SK-N-SH (cell line): ENCODE results near the gene TP53I3. TPM values are rescaled to one million over a fixed set of nuclear protein-coding genes. Genes with fewer than 3 reads are reported as not detected.

ENCODE experiments used
- CTCF ChIA-PET: fragments of 300-600, 350-600 bp; formaldehyde crosslinking; extraction: SDS; loops from one replicate; lab custom pipeline; 2021; lab: Yijun Ruan, JAX
- POLR2A ChIA-PET: fragments of 350-600 bp; sonication (Branson Sonifier 250); formaldehyde crosslinking; extraction: SDS; loops from one replicate; lab custom pipeline; 2020; ENCODE audit warnings: antibody characterized with exemption, inconsistent platforms; lab: Yijun Ruan, JAX
- DNase-seq: peaks from one replicate; pipeline ENCODE4 v3.0.0; 2012
- H2AFZ ChIP-seq: fragments of 200-600 bp; sonication (generic); 2 replicates; pipeline ENCODE4 v1.8.1; 2016; ENCODE audit warnings: antibody characterized with exemption, mild to moderate bottlenecking, low read depth
- H3F3A ChIP-seq: fragments of 200-600 bp; sonication (generic); replicated peaks from 2 replicates; pipeline ENCODE3; 2016; ENCODE audit warnings: antibody characterized with exemption, mild to moderate bottlenecking; ENCODE audit not compliant: insufficient read depth
- H3K27ac ChIP-seq, 2 experiments: fragments of 200-500 bp in 1 of 2; fragments of 200-600 bp in 1 of 2; sonication (Bioruptor generic) in 1 of 2; sonication (generic), shearing (Covaris generic) in 1 of 2; 2 replicates each; pipeline versions ENCODE4 v1.5.1 to v1.6.1; 2014 to 2016; ENCODE audit warnings: low read depth in 2 of 2, inconsistent platforms in 1 of 2, low read length in 1 of 2, mild to moderate bottlenecking in 1 of 2, mixed read lengths in 1 of 2
- H3K27me3 ChIP-seq: fragments of 200-600 bp; sonication (generic), shearing (Covaris generic); 2 replicates; pipeline ENCODE4 v1.6.1; 2016; ENCODE audit warnings: mixed run types; ENCODE audit not compliant: insufficient read depth
- H3K36me3 ChIP-seq, 2 experiments: fragments of 200-500 bp in 1 of 2; fragments of 200-600 bp in 1 of 2; sonication (Bioruptor generic) in 1 of 2; sonication (generic) in 1 of 2; replicated peaks in 1 of 2; 2 replicates each; pipeline versions ENCODE3 to v1.5.1; 2014 to 2016; ENCODE audit warnings: low read length in 1 of 2, mild to moderate bottlenecking in 1 of 2; ENCODE audit not compliant: insufficient read depth in 2 of 2, control insufficient read depth in 1 of 2
- H3K4me1 ChIP-seq, 2 experiments: fragments of 200-500 bp in 1 of 2; fragments of 200-600 bp in 1 of 2; sonication (Bioruptor generic) in 1 of 2; sonication (generic), shearing (Covaris generic) in 1 of 2; 2 replicates each; pipeline versions ENCODE4 v1.5.1 to v1.6.1; 2014 to 2016; ENCODE audit warnings: low read depth in 1 of 2, low read length in 1 of 2, mixed run types in 1 of 2; ENCODE audit not compliant: insufficient read depth in 2 of 2, control insufficient read depth in 1 of 2
- H3K4me2 ChIP-seq: fragments of 200-600 bp; sonication (generic), shearing (Covaris generic); 2 replicates; pipeline ENCODE4 v1.6.1; 2017; ENCODE audit warnings: mixed run types
- H3K4me3 ChIP-seq, 2 experiments: fragments of 200-500 bp in 1 of 2; fragments of 200-600 bp in 1 of 2; sonication (Bioruptor generic) in 1 of 2; sonication (generic), shearing (Covaris generic) in 1 of 2; 2 replicates each; pipeline versions ENCODE4 v1.5.1 to v1.8.1; 2014 to 2016; ENCODE audit warnings: low read depth in 2 of 2, inconsistent platforms in 1 of 2, low read length in 1 of 2, mild to moderate bottlenecking in 1 of 2, mixed read lengths in 1 of 2, moderate library complexity in 1 of 2
- H3K79me2 ChIP-seq: fragments of 200-600 bp; sonication (generic); 2 replicates; pipeline ENCODE4 v1.8.1; 2017; ENCODE audit warnings: mild to moderate bottlenecking; ENCODE audit not compliant: insufficient read depth
- H3K9ac ChIP-seq: fragments of 200-600 bp; sonication (generic); 2 replicates; pipeline ENCODE4 v1.6.1; 2017; ENCODE audit warnings: mixed run types
- H3K9me2 ChIP-seq: fragments of 200-600 bp; sonication (generic); 2 replicates; pipeline ENCODE4 v1.6.1; 2017; ENCODE audit warnings: mixed run types
- H3K9me3 ChIP-seq: fragments of 200-600 bp; sonication (generic); 2 replicates; pipeline ENCODE4 v1.6.1; 2017; ENCODE audit warnings: mixed run types, mild to moderate bottlenecking, moderate library complexity
- H4K20me1 ChIP-seq: fragments of 200-600 bp; sonication (generic); 2 replicates; pipeline ENCODE4 v1.6.1; 2017; ENCODE audit warnings: mild to moderate bottlenecking, mixed run types; ENCODE audit not compliant: insufficient read depth
- CHD2 ChIP-seq: fragments of 150-350 bp; IDR thresholded peaks from 2 replicates; pipeline ENCODE4 v1.6.1; 2018; ENCODE audit warnings: low read length; ENCODE audit not compliant: partially characterized antibody
- ELF1 ChIP-seq: IDR thresholded peaks from 2 replicates; pipeline ENCODE4 v1.4.0; 2012
- FOSL2 ChIP-seq: IDR thresholded peaks from 2 replicates; pipeline ENCODE4 v1.4.0; 2012; ENCODE audit warnings: low read depth, mild to moderate bottlenecking, moderate library complexity, borderline replicate concordance
- GABPA ChIP-seq: IDR thresholded peaks from 2 replicates; pipeline ENCODE4 v1.4.0; 2012; ENCODE audit warnings: low read depth, mild to moderate bottlenecking
- GATA2 ChIP-seq: sonication (generic); formaldehyde crosslinking; IDR thresholded peaks from 2 replicates; pipeline ENCODE4 v1.5.0; 2020; ENCODE audit warnings: mild to moderate bottlenecking, missing genetic modification reagents
- JUND ChIP-seq: IDR thresholded peaks from 2 replicates; pipeline ENCODE4 v1.4.0; 2012
- MEF2A ChIP-seq: IDR thresholded peaks from 2 replicates; pipeline ENCODE4 v1.4.0; 2012; ENCODE audit warnings: low read depth, borderline replicate concordance
- NFIC ChIP-seq: IDR thresholded peaks from 2 replicates; pipeline ENCODE4 v1.4.0; 2012; ENCODE audit warnings: borderline replicate concordance
- RAD21 ChIP-seq: IDR thresholded peaks from 2 replicates; pipeline ENCODE4 v1.6.1; 2012; ENCODE audit warnings: mild to moderate bottlenecking, low read length
- RCOR1 ChIP-seq: fragments of 150-350 bp; IDR thresholded peaks from 2 replicates; pipeline ENCODE4 v1.6.1; 2017; ENCODE audit warnings: antibody characterized with exemption, low read length
- RFX5 ChIP-seq: IDR thresholded peaks from 2 replicates; pipeline ENCODE4 v1.6.1; 2012; ENCODE audit warnings: mild to moderate bottlenecking, improper control_type of control experiment, low read length
- RXRA ChIP-seq: IDR thresholded peaks from 2 replicates; pipeline ENCODE4 v1.4.0; 2012; ENCODE audit warnings: low read depth, mild to moderate bottlenecking, borderline replicate concordance
- SMC3 ChIP-seq: IDR thresholded peaks from 2 replicates; pipeline ENCODE4 v1.6.1; 2012; ENCODE audit warnings: low read depth, low read length, improper control_type of control experiment
- TAF1 ChIP-seq: IDR thresholded peaks from 2 replicates; pipeline ENCODE4 v1.6.1; 2012; ENCODE audit warnings: low read depth, mild to moderate bottlenecking, low read length, moderate library complexity, borderline replicate concordance
- TCF12 ChIP-seq: IDR thresholded peaks from 2 replicates; pipeline ENCODE4 v1.4.0; 2012
- YY1 ChIP-seq: IDR thresholded peaks from 2 replicates; pipeline ENCODE4 v1.4.0; 2012; ENCODE audit warnings: low read depth, mild to moderate bottlenecking
- WGBS: methylation state at CpG from one replicate; pipeline ENCODE4 v1.1.6; 2017; ENCODE audit warnings: low lambda C conversion rate; 5-methylcytosine and 5-hydroxymethylcytosine counted together
- polyA plus RNA-seq, 3 experiments: library from polyadenylated mRNA; depleted of rRNA; stranded (reverse); fragments of >200 nt; gene quantifications; 2 replicates each; pipeline ENCODE4 v1.2.3, GENCODE V29; 2012
- TF ChIP-seq, protein P1 (sequence below): IDR thresholded peaks from 2 replicates; pipeline ENCODE4 v1.4.0; 2012; ENCODE audit warnings: low read depth, borderline replicate concordance
- TF ChIP-seq, protein P2 (sequence below): fragments of 200-600 bp; sonication (generic); IDR thresholded peaks from 2 replicates; pipeline ENCODE4 v1.6.1; 2017; ENCODE audit warnings: antibody characterized with exemption, mild to moderate bottlenecking, moderate library complexity
- TF ChIP-seq, protein P3 (sequence below): IDR thresholded peaks from 2 replicates; pipeline ENCODE4 v1.4.0; 2012; ENCODE audit warnings: low read depth
- TF ChIP-seq, protein P4 (sequence below): IDR thresholded peaks from 2 replicates; pipeline ENCODE4 v1.4.0; 2012; ENCODE audit warnings: low read depth, borderline replicate concordance
- TF ChIP-seq, protein P5 (sequence below): fragments of 150-350 bp; IDR thresholded peaks from 2 replicates; pipeline ENCODE4 v1.6.1; 2016; ENCODE audit warnings: mild to moderate bottlenecking, low read depth, low read length

Gene TP53I3, protein sequence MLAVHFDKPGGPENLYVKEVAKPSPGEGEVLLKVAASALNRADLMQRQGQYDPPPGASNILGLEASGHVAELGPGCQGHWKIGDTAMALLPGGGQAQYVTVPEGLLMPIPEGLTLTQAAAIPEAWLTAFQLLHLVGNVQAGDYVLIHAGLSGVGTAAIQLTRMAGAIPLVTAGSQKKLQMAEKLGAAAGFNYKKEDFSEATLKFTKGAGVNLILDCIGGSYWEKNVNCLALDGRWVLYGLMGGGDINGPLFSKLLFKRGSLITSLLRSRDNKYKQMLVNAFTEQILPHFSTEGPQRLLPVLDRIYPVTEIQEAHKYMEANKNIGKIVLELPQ
- polyA plus RNA-seq (2012; rRNA removed), result 110 and 116 TPM in 2 replicates
- 49.8 and 71.0 TPM in 2 replicates for polyA plus RNA-seq (2012; cell fraction: cytosol; rRNA removed)
- 344 and 375 TPM in 2 replicates for polyA plus RNA-seq (2012; cell fraction: nucleus; rRNA removed)

DNA sequence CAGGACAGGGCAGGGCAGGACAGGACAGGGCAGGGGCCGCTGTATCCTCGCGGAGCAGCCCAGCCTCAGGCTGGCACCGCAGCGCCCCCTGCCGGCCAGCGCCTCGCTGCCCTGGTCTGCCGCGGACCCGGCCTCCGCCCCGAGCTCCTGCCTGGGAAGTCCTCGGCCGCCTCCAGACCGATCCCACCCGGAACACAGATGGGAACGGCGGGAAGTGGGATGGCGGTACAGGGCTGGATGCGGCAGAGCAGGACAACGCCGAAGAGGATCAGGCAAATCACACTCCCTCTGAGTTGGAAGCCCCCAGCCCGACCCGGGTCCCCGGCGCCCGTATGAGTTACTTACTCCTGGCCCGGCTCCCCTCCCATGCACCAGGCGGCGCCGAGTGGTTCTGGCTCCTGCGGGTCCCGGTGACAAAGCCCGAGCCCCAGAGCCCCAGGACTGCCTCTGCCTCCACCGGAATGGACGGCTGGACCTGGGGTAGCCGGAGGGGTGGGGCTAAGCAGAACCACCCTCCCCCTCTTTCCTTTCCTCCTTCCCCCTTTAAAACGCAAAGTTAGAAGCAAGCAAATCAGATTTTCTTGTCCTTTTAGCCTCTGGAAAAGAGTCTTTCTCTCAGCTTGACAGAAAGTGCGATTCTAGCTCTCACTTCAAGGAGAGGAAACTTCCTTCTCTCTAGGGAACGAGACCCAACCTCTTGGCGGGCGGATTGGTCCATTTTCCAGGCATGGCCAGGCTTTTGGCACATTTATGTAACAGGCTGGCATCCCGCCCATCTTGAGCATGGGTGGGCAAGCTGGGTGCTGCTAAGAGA, at the start of gene TP53I3:
TP53I3 (minus strand) TSS at position 449 of the 814 bp plus-strand sequence. CDS start 508 bp downstream, outside the sequence.
- peaks cover 29% of the 10 kb centered on the region for H3F3A ChIP-seq
- ChIA-PET CTCF (interaction anchor here (0.5 to 5.8 kb wide), 87 partner anchors 8 to 901 kb away, joined by 3 to 75 read pairs (median 4); partner anchors contain the start of genes ATAD2B, CENPO, FAM228B and FKBP1B), POLR2A (interaction anchor here (0.5 to 3.0 kb wide), 21 partner anchors 8 to 1408 kb away, joined by 3 to 66 read pairs (median 4); partner anchors contain the start of genes ATAD2B, CENPO, FAM228B and FKBP1B)
- WGBS, result 0% methylated on average over 10 of the region's 44 CpGs
- H3K79me2 ChIP-seq, result peaks cover 13% of the 10 kb centered on the region; the same call in 1 of the 2 replicates
- peaks cover 0 to 21% of the 10 kb centered on the region in 2 experiments; a peak in 2 of 4 replicates for H3K4me1 ChIP-seq
- H3K27ac ChIP-seq, result peak within 1 kb of the TSS; percentile 86 to 95
- no peaks in the 10 kb centered on the region for H4K20me1 ChIP-seq
- peak within 1 kb of the TSS; percentile 82 for H3K9ac ChIP-seq
- H3K9me3 ChIP-seq, result no peaks in the 10 kb centered on the region
- peak within 1 kb of the TSS; percentile 95 for H2AFZ ChIP-seq
- peaks cover 22 to 33% of the 10 kb centered on the region in 2 experiments for H3K36me3 ChIP-seq
- H3K4me3 ChIP-seq, result peak within 1 kb of the TSS; percentile 66 to 72
- H3K27me3 ChIP-seq, result no peaks in the 10 kb centered on the region
- H3K9me2 ChIP-seq, result no peaks in the 10 kb centered on the region
- H3K4me2 ChIP-seq, result peak within 1 kb of the TSS; percentile 87
- DNase-seq, result peak; percentile 97
- TF ChIP-seq RAD21 (peak; percentile 66), ELF1 (peak; percentile 44; the same call in 1 of the 2 replicates), FOSL2 (no peak), TCF12 (peak; percentile 45; the same call in 1 of the 2 replicates), GABPA (no peak), JUND (no peak; the same call in 1 of the 2 replicates), MEF2A (no peak), YY1 (peak; percentile 75), SMC3 (peak; percentile 75), GATA2 (CRISPR knock-in tag) (no peak), RXRA (no peak; the same call in 1 of the 2 replicates), TAF1 (peak; percentile 73), RCOR1 (no peak), RFX5 (peak; percentile 68; the same call in 1 of the 2 replicates), CHD2 (peak; percentile 5), NFIC (0 out of 2 replicates have a peak, but pooled peaks have one; percentile 56)
- TF ChIP-seq, protein P1, sequence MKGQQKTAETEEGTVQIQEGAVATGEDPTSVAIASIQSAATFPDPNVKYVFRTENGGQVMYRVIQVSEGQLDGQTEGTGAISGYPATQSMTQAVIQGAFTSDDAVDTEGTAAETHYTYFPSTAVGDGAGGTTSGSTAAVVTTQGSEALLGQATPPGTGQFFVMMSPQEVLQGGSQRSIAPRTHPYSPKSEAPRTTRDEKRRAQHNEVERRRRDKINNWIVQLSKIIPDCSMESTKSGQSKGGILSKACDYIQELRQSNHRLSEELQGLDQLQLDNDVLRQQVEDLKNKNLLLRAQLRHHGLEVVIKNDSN, result no peak
- TF ChIP-seq, protein P2, sequence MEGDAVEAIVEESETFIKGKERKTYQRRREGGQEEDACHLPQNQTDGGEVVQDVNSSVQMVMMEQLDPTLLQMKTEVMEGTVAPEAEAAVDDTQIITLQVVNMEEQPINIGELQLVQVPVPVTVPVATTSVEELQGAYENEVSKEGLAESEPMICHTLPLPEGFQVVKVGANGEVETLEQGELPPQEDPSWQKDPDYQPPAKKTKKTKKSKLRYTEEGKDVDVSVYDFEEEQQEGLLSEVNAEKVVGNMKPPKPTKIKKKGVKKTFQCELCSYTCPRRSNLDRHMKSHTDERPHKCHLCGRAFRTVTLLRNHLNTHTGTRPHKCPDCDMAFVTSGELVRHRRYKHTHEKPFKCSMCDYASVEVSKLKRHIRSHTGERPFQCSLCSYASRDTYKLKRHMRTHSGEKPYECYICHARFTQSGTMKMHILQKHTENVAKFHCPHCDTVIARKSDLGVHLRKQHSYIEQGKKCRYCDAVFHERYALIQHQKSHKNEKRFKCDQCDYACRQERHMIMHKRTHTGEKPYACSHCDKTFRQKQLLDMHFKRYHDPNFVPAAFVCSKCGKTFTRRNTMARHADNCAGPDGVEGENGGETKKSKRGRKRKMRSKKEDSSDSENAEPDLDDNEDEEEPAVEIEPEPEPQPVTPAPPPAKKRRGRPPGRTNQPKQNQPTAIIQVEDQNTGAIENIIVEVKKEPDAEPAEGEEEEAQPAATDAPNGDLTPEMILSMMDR, result peak; percentile 94
- TF ChIP-seq, protein P3, sequence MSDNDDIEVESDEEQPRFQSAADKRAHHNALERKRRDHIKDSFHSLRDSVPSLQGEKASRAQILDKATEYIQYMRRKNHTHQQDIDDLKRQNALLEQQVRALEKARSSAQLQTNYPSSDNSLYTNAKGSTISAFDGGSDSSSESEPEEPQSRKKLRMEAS, result peak; percentile 22; the same call in 1 of the 2 replicates
- TF ChIP-seq, protein P4, sequence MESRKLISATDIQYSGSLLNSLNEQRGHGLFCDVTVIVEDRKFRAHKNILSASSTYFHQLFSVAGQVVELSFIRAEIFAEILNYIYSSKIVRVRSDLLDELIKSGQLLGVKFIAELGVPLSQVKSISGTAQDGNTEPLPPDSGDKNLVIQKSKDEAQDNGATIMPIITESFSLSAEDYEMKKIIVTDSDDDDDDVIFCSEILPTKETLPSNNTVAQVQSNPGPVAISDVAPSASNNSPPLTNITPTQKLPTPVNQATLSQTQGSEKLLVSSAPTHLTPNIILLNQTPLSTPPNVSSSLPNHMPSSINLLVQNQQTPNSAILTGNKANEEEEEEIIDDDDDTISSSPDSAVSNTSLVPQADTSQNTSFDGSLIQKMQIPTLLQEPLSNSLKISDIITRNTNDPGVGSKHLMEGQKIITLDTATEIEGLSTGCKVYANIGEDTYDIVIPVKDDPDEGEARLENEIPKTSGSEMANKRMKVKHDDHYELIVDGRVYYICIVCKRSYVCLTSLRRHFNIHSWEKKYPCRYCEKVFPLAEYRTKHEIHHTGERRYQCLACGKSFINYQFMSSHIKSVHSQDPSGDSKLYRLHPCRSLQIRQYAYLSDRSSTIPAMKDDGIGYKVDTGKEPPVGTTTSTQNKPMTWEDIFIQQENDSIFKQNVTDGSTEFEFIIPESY, result no peak
- TF ChIP-seq, protein P5, sequence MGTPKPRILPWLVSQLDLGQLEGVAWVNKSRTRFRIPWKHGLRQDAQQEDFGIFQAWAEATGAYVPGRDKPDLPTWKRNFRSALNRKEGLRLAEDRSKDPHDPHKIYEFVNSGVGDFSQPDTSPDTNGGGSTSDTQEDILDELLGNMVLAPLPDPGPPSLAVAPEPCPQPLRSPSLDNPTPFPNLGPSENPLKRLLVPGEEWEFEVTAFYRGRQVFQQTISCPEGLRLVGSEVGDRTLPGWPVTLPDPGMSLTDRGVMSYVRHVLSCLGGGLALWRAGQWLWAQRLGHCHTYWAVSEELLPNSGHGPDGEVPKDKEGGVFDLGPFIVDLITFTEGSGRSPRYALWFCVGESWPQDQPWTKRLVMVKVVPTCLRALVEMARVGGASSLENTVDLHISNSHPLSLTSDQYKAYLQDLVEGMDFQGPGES, result no peak
